ENCODE data around the gene KLF4. TPM values are rescaled to one million over a fixed set of nuclear protein-coding genes. Genes with fewer than 3 reads are reported as not detected.

Gene KLF4
- total RNA-seq, 1 donor from 2014 or later, result 12.0 TPM

DNA sequence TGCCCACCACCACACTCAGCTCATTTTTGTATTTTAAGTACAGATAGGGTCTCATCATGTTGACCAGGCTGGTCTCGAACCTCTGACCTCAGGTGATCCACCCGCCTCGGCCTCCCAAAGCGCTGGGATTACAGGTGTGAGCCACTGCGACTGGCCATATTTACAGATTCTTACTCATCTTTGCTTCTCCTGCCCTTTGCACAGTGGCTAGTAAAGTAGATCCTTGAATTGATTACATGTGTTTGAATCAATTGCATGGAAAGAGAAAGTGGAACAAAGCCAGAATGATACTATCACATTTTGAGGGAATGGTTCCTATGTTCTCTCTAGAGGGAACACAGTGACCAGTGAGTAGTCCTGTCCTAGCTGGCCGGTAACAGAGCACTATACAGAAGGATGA lies 15.4 kb downstream of the KLF4 start:
- Histone ChIP-seq H3K27me3 (ENCODE audit: control insufficient read depth in 3 of 3, insufficient read depth in 3 of 3, low read length in 3 of 3) (no peaks in the 10 kb centered on the region), H3K9ac (ENCODE audit: low read depth in 1 of 3, low read length in 3 of 3) (no peak overlapping the region), H3K9me3 (ENCODE audit: control insufficient read depth in 3 of 3, low read length in 3 of 3) (no peaks in the 10 kb centered on the region), H3K4me1 (ENCODE audit: control insufficient read depth in 3 of 3, insufficient read depth in 3 of 3, low read length in 3 of 3) (no peaks in the 10 kb centered on the region), H3K27ac (ENCODE audit: low read depth, low read length) (no peak overlapping the region), H3K4me3 (ENCODE audit: low read length in 3 of 3) (no peak overlapping the region), H3K36me3 (ENCODE audit: control insufficient read depth in 3 of 3, insufficient read depth in 3 of 3, low read length in 3 of 3) (no peaks in the 10 kb centered on the region)

DNA sequence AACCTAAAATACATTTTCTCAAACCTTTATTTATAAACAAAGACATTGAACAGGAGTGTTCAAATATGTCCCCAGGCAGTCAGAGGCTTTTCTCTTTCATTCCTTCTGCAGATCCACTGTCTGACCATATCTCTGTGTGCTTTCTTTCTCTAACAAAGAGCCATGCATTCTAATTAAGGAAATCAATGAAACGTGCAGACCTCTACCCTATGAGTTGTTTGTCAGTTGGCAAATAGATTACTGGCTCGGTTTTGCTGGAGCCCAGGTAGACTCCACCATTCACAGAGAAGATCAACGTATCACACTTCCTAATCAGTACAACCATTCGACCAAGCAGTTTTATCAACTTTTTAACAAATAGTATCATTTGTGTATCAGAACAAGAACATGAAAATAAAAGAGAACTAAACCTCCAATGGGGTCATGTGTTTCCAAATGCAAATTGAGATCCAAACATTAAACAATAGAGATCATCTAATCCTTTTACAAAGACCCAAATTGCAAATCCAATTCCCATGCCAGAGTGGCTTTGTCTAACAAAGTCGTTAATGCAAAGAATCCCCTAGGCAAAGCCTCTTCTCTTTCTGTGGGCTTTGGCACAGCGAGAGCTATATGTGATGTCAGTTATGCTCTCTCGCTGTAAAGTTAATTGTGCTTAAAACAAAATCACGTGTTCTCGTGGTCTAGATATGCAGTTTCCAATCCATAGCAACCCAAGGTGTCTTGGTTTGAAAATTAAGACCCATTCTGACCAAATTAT lies 16.8 kb downstream of the KLF4 start:
- H3K27me3 ChIP-seq (ENCODE audit: control insufficient read depth in 3 of 3, insufficient read depth in 3 of 3, low read length in 3 of 3), result no peaks in the 10 kb centered on the region
- no peaks in the 10 kb centered on the region for H3K36me3 ChIP-seq (ENCODE audit: control insufficient read depth in 3 of 3, insufficient read depth in 3 of 3, low read length in 3 of 3)
- no peak overlapping the region for H3K4me3 ChIP-seq (ENCODE audit: low read length in 3 of 3)
- no peak overlapping the region for H3K27ac ChIP-seq (ENCODE audit: low read depth, low read length)
- H3K4me1 ChIP-seq (ENCODE audit: control insufficient read depth in 3 of 3, insufficient read depth in 3 of 3, low read length in 3 of 3), result no peaks in the 10 kb centered on the region
- H3K9me3 ChIP-seq (ENCODE audit: control insufficient read depth in 3 of 3, low read length in 3 of 3), result no peaks in the 10 kb centered on the region
- no peak overlapping the region for H3K9ac ChIP-seq (ENCODE audit: low read depth in 1 of 3, low read length in 3 of 3)

DNA sequence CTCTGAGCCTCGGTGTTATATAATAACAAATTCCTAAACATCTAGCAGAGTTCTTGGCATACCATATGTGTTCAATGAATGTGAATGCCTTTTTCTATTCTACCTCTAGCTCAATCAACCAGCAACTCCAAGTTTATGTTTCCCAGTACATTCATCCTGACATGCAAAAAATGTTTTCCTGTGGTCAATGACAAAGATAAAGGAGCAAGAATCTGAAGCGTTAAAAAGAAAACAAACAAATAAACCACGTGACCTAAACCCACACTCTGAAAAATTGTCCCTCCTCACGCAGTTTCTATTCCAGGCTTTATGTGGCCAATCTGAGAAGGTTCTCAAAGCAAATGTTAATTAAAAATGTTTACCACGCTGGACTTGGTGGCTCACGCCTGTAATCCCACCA lies 18.0 kb downstream of the KLF4 start:
- Histone ChIP-seq H3K36me3 (ENCODE audit: control insufficient read depth in 3 of 3, insufficient read depth in 3 of 3, low read length in 3 of 3) (no peaks in the 10 kb centered on the region), H3K27ac (ENCODE audit: low read depth, low read length) (no peak overlapping the region), H3K4me3 (ENCODE audit: low read length in 3 of 3) (no peak overlapping the region), H3K4me1 (ENCODE audit: control insufficient read depth in 3 of 3, insufficient read depth in 3 of 3, low read length in 3 of 3) (no peaks in the 10 kb centered on the region), H3K9me3 (ENCODE audit: control insufficient read depth in 3 of 3, low read length in 3 of 3) (no peaks in the 10 kb centered on the region), H3K9ac (ENCODE audit: low read depth in 1 of 3, low read length in 3 of 3) (no peak overlapping the region), H3K27me3 (ENCODE audit: control insufficient read depth in 3 of 3, insufficient read depth in 3 of 3, low read length in 3 of 3) (no peaks in the 10 kb centered on the region)

DNA sequence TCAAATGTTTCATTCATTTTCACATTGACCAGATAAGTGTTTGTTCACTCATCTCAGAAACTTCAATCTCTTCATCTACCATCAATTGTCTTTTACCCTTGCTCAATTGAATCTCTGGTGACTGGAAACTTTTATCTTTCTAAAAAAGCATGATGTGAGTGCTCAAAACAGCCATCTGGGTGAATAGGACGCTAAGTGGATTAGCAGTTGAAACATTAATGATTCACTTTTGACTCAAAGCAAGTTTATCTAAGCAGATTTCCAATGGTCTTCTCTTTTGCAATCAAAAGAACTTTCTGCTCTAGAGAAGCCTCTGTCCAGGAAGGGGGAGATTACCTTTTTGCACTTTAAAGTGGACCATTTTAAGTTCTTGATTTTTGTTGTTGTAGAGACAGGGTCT lies 22.2 kb downstream of the KLF4 start:
- Histone ChIP-seq H3K9me3 (ENCODE audit: control insufficient read depth in 3 of 3, low read length in 3 of 3) (no peaks in the 10 kb centered on the region), H3K9ac (ENCODE audit: low read depth in 1 of 3, low read length in 3 of 3) (no peak overlapping the region), H3K36me3 (ENCODE audit: control insufficient read depth in 3 of 3, insufficient read depth in 3 of 3, low read length in 3 of 3) (no peaks in the 10 kb centered on the region), H3K27ac (ENCODE audit: low read depth, low read length) (no peak overlapping the region), H3K4me1 (ENCODE audit: control insufficient read depth in 3 of 3, insufficient read depth in 3 of 3, low read length in 3 of 3) (peaks cover 3 to 11% (median 9%) of the 10 kb centered on the region in 3 donors), H3K27me3 (ENCODE audit: control insufficient read depth in 3 of 3, insufficient read depth in 3 of 3, low read length in 3 of 3) (peaks cover 0 to 5% (median 0%) of the 10 kb centered on the region in 3 donors), H3K4me3 (ENCODE audit: low read length in 3 of 3) (no peak overlapping the region)

DNA sequence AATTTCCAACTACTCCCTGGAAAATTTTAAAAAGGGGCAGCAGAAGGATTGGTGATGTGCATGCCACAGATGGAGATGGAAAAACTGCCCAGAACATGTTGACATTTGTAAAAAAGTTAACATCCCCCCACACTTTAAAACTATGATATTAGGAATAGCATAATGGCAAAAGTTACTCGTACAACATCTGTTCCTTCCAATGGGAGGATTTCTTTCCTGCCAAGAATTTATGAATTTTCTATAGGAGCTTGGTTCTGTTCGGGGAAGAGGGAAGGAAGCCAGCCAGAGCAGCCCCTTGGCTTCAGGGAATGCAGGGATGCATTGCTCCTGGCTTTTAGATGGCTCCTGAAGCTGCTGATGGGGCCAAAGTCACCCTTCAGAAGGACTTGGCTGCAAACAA lies 22.7 kb downstream of the KLF4 start:
- H3K9ac ChIP-seq (ENCODE audit: low read depth in 1 of 3, low read length in 3 of 3), result no peak overlapping the region
- H3K27ac ChIP-seq (ENCODE audit: low read depth, low read length), result no peak overlapping the region
- H3K9me3 ChIP-seq (ENCODE audit: control insufficient read depth in 3 of 3, low read length in 3 of 3), result no peaks in the 10 kb centered on the region
- H3K4me1 ChIP-seq (ENCODE audit: control insufficient read depth in 3 of 3, insufficient read depth in 3 of 3, low read length in 3 of 3), result peaks cover 3 to 11% (median 9%) of the 10 kb centered on the region in 3 donors
- H3K36me3 ChIP-seq (ENCODE audit: control insufficient read depth in 3 of 3, insufficient read depth in 3 of 3, low read length in 3 of 3), result no peaks in the 10 kb centered on the region
- no peak overlapping the region for H3K4me3 ChIP-seq (ENCODE audit: low read length in 3 of 3)
- peaks cover 0 to 5% (median 0%) of the 10 kb centered on the region in 3 donors for H3K27me3 ChIP-seq (ENCODE audit: control insufficient read depth in 3 of 3, insufficient read depth in 3 of 3, low read length in 3 of 3)

DNA sequence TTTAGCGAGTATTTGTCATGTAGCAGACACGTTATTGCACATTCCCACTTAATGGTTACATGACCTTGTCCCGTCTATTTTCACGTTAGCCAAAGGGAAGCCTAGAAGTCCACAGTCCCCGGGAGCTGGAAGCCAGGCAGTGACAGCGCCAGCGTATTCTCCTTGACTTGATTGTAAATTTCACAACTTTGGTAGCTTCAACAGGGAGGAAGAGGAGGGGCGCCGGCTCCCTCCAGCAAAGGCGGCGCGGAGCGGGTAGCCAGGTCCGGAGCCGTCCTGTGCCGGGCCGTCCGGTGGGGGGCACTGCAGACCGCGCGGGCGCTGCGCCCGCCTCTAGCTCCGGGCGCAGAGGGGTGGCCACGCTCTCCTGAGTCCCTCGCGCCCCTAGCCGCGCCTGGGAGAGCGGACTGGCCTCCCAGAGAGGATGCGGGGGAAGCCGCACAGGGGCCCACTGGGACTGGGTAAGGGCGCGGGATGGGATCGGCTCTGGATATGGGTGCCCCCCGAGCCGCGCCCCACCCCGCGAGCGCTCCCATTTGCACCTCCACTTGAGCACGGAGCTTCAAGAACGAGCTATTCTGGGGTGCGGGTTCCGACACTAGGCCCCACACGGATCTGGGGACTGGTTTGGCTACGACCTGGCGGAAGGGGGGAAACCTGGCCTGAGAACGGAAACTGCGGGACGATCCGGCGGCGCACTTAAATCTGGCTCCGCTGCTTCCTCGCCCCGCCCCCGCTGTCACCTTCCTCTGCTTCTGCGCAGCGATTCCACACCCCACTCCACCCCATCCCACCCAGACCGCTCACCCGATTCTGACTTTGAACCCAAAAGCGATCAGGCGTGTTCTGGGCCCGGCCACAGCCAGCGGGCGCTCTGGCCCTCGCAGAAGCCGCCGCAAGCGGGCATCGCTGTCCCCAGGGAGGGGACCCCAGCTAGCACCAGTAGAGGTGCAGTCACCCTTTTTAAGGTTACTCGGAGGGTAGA lies 23.8 kb downstream of the KLF4 start:
- H3K27me3 ChIP-seq (ENCODE audit: control insufficient read depth in 3 of 3, insufficient read depth in 3 of 3, low read length in 3 of 3), result peaks cover 0 to 5% (median 0%) of the 10 kb centered on the region in 3 donors

DNA sequence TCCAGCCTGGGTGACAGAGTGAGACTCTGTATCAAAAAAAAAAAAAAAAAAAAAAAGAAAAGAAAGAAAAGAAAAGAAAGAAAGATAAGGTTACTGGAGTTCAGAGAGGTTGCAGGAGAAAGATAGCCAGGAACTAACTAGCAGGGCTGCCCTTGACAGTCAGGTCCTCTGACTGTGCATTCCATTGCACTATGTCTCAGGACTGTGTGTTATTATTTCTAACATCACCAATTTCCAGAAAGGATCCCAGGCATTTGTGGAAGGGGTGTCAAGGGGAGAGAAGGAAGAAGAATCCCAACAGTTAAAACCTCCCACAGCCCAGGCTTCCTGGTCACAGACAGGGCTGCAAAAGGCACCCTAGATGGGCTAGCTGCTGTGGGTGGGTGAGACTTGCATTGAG lies 25.1 kb downstream of the KLF4 start:
- H3K36me3 ChIP-seq (ENCODE audit: control insufficient read depth in 3 of 3, insufficient read depth in 3 of 3, low read length in 3 of 3), result no peaks in the 10 kb centered on the region
- peaks cover 0 to 4% (median 3%) of the 10 kb centered on the region in 3 donors for H3K9me3 ChIP-seq (ENCODE audit: control insufficient read depth in 3 of 3, low read length in 3 of 3)
- H3K9ac ChIP-seq (ENCODE audit: low read depth in 1 of 3, low read length in 3 of 3), result no peak overlapping the region
- peaks cover 0 to 5% (median 0%) of the 10 kb centered on the region in 3 donors for H3K27me3 ChIP-seq (ENCODE audit: control insufficient read depth in 3 of 3, insufficient read depth in 3 of 3, low read length in 3 of 3)
- H3K4me1 ChIP-seq (ENCODE audit: control insufficient read depth in 3 of 3, insufficient read depth in 3 of 3, low read length in 3 of 3), result peaks cover 3 to 11% (median 9%) of the 10 kb centered on the region in 3 donors
- no peak overlapping the region for H3K4me3 ChIP-seq (ENCODE audit: low read length in 3 of 3)
- no peak overlapping the region for H3K27ac ChIP-seq (ENCODE audit: low read depth, low read length)

More for the DNA sequence above, 23.8 kb downstream of the KLF4 start:
- no peak overlapping the region for H3K27ac ChIP-seq (ENCODE audit: low read depth, low read length)
- no peaks in the 10 kb centered on the region for H3K9me3 ChIP-seq (ENCODE audit: control insufficient read depth in 3 of 3, low read length in 3 of 3)
- peak overlapping the region; percentile 45 to 72 (median 68) for H3K9ac ChIP-seq (ENCODE audit: low read depth in 1 of 3, low read length in 3 of 3)
- peaks cover 3 to 11% (median 9%) of the 10 kb centered on the region in 3 donors for H3K4me1 ChIP-seq (ENCODE audit: control insufficient read depth in 3 of 3, insufficient read depth in 3 of 3, low read length in 3 of 3)
- peak overlapping the region; percentile 52 to 77 (median 73) for H3K4me3 ChIP-seq (ENCODE audit: low read length in 3 of 3)
- H3K36me3 ChIP-seq (ENCODE audit: control insufficient read depth in 3 of 3, insufficient read depth in 3 of 3, low read length in 3 of 3), result no peaks in the 10 kb centered on the region

DNA sequence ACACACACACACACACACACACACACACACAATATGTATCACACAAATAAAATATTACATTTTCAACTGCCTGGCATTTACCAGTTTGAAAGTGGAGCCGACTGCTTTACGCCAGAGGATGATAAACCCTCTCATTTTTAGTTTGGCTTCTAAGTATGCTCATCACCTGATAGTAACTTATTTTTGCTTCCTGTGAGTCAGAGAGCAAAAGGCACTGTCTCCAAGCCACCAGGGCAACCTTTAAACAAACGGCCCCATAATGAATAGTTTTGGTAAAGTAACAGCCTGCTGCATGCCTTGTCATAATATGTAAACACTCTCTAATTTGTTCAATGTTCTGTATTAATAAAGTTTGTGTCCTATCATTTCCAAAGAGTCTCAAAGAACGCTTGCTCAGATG lies 26.9 kb downstream of the KLF4 start:
- no peak overlapping the region for H3K27ac ChIP-seq (ENCODE audit: low read depth, low read length)
- peaks cover 3 to 11% (median 9%) of the 10 kb centered on the region in 3 donors for H3K4me1 ChIP-seq (ENCODE audit: control insufficient read depth in 3 of 3, insufficient read depth in 3 of 3, low read length in 3 of 3)
- H3K27me3 ChIP-seq (ENCODE audit: control insufficient read depth in 3 of 3, insufficient read depth in 3 of 3, low read length in 3 of 3), result peaks cover 0 to 5% (median 0%) of the 10 kb centered on the region in 3 donors
- H3K9ac ChIP-seq (ENCODE audit: low read depth in 1 of 3, low read length in 3 of 3), result no peak overlapping the region
- peaks cover 0 to 4% (median 3%) of the 10 kb centered on the region in 3 donors for H3K9me3 ChIP-seq (ENCODE audit: control insufficient read depth in 3 of 3, low read length in 3 of 3)
- H3K4me3 ChIP-seq (ENCODE audit: low read length in 3 of 3), result no peak overlapping the region
- no peaks in the 10 kb centered on the region for H3K36me3 ChIP-seq (ENCODE audit: control insufficient read depth in 3 of 3, insufficient read depth in 3 of 3, low read length in 3 of 3)

DNA sequence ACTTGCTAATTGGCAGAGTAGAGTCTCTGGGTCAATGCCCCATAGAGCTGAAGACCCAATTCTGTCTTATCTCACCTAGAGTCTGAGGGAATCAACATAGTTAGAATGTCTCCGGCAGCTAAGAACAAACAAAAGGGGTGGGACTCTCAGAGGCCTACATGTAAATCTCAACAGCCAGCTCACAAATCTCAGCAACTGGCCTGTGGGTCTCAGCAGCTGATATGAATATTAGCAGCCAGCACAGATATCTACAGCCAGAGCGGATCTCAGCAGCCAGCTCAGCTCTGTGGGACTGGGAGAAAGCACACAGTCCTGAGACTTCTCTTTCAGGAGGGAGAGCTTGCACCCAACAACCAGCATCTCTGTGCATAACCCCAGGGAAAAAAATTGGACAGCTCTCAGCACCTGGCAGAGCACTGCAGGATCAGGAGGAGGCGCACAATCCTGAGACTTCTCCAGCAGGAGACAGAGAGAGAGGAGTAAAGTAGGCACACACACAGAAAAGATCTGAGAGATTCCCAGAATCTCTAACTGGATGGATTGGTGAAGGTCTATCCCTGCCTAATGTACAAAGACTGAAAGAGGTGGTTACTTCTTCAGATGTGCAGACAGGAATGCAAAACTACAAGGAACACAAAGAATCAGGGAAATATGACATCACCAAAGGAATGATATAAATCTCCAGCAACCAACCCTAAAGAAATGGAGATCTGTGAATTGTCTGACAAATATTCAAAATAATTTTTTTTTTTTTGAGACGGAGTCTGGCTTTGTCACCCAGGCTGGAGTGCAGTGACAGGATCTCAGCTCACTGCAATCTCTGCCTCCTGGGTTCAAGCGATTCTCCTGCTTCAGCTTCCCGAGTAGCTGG lies 29.2 kb downstream of the KLF4 start:
- Histone ChIP-seq H3K9me3 (ENCODE audit: control insufficient read depth in 3 of 3, low read length in 3 of 3) (peaks cover 0 to 4% (median 3%) of the 10 kb centered on the region in 3 donors), H3K9ac (ENCODE audit: low read depth in 1 of 3, low read length in 3 of 3) (no peak overlapping the region), H3K4me3 (ENCODE audit: low read length in 3 of 3) (no peak overlapping the region), H3K27me3 (ENCODE audit: control insufficient read depth in 3 of 3, insufficient read depth in 3 of 3, low read length in 3 of 3) (peaks cover 0 to 3% (median 0%) of the 10 kb centered on the region in 3 donors), H3K36me3 (ENCODE audit: control insufficient read depth in 3 of 3, insufficient read depth in 3 of 3, low read length in 3 of 3) (no peaks in the 10 kb centered on the region), H3K4me1 (ENCODE audit: control insufficient read depth in 3 of 3, insufficient read depth in 3 of 3, low read length in 3 of 3) (peaks cover 2 to 3% (median 3%) of the 10 kb centered on the region in 3 donors), H3K27ac (ENCODE audit: low read depth, low read length) (no peak overlapping the region)
